Erythroblast (primary cell): ENCODE results near the gene TMEM51.

Experiments
- GATA1 ChIP-seq: IDR thresholded peaks from 2 replicates; pipeline ENCODE4 v1.6.1; 2011; ENCODE audit warnings: low read depth, mild to moderate bottlenecking, control low read depth, low read length, moderate library complexity
- POLR2A ChIP-seq: IDR thresholded peaks from 2 replicates; pipeline ENCODE4 v1.6.1; 2011; ENCODE audit warnings: mild to moderate bottlenecking, low read length

DNA sequence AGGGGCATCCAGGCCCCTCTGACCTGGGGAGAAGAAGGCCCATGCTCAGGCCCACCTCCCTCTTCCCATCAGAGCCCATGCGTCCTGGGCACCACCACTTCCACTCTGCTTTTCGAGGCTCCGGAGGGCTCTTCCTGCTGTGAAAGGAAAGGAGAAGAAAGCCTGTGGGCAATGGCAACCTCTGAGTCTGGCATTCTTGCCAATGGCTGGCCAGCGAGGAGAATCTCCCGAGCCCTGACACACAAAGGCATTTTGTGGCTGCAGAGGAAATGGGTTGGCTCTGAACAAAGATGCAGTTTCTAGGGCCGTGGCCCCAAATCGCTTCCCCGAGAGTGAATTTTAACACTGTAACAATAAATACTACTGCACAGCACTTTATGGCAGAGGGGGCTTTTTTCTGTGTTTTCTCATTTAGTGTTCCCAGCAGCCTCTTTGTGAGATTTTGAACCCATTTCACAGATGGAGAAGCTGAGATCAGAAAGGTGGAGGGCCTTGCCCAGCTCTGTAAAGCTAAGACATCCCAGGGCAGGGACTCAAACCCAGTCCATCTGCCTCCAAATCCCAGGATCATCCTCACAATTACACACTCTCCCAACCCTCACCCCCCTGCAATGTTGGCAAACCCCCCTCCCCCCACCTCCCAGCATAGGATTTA is 35.7 kb upstream of the TMEM51 start:
- TF ChIP-seq POLR2A, result no peak
- TF ChIP-seq GATA1, result no peak
